HepG2 (cell line): Measurements from ENCODE around the gene LSM3. TPM values are rescaled to one million over a fixed set of nuclear protein-coding genes. Genes with fewer than 3 reads are reported as not detected.

ENCODE experiments used
- FUBP1 ChIP-seq: sonication (generic); formaldehyde crosslinking; IDR thresholded peaks from 2 replicates; pipeline ENCODE4 v1.5.1; 2020; ENCODE audit warnings: missing genetic modification reagents, mild to moderate bottlenecking, borderline replicate concordance
- HNF4G ChIP-seq, 2 experiments: sonication (generic) in 1 of 2; formaldehyde crosslinking in 1 of 2; IDR thresholded peaks; 2 replicates each; pipeline versions ENCODE4 v1.4.0 to v1.6.1; 2011 to 2020; ENCODE audit warnings: borderline replicate concordance in 2 of 2, low read depth in 2 of 2, mild to moderate bottlenecking in 2 of 2, low read length in 1 of 2, missing genetic modification reagents in 1 of 2, moderate library complexity in 1 of 2
- RARA ChIP-seq: IDR thresholded peaks from 2 replicates; pipeline ENCODE4 v1.6.1; 2016; ENCODE audit warnings: missing genetic modification reagents, missing compliant biosample characterization
- SKI ChIP-seq: fragments of 450-650 bp; IDR thresholded peaks from one replicate; pipeline ENCODE4 v1.6.1; 2018; ENCODE audit warnings: mild to moderate bottlenecking; ENCODE audit not compliant: partially characterized antibody
- ZFYVE20 ChIP-seq: sonication (generic); formaldehyde crosslinking; IDR thresholded peaks from 2 replicates; pipeline ENCODE4 v1.8.0; 2023; ENCODE audit warnings: low read depth, mild to moderate bottlenecking, moderate library complexity, missing genetic modification reagents, borderline replicate concordance
- ZNF460 ChIP-seq: sonication (generic); formaldehyde crosslinking; IDR thresholded peaks from 2 replicates; pipeline ENCODE4 v1.5.1; 2020; ENCODE audit warnings: missing genetic modification reagents, mild to moderate bottlenecking, borderline replicate concordance
- ZNF816 ChIP-seq: sonication (generic); formaldehyde crosslinking; IDR thresholded peaks from 2 replicates; pipeline ENCODE4 v1.8.0; 2022; ENCODE audit warnings: missing genetic modification reagents, mild to moderate bottlenecking, borderline replicate concordance
- polyA plus RNA-seq, 8 experiments: library from polyadenylated mRNA; depleted of rRNA in 3 of 8; stranded (reverse) in 7 of 8; unstranded in 1 of 8; fragments of >200 nt; fragmentation: Illumina TruSeq in 4 of 8; extraction: Trizol in 4 of 8; gene quantifications; 2 replicates each; pipeline versions ENCODE4 v1.2.1 to v1.2.3, GENCODE V29; 2011 to 2016; ENCODE audit warnings: low read depth in 4 of 8, missing spikeins in 1 of 8, mixed read lengths in 1 of 8; ENCODE audit not compliant: insufficient read depth in 1 of 8
- total RNA-seq, 5 experiments: library from RNA; depleted of rRNA; stranded (reverse); fragments of >200 nt; fragmentation: Illumina TruSeq; extraction: Trizol; gene quantifications; 2 replicates each; pipeline ENCODE4 v1.2.3, GENCODE V29; 2016; ENCODE audit warnings: low read depth in 1 of 5
- TF ChIP-seq, protein P1 (sequence below): sonication (generic); formaldehyde crosslinking; IDR thresholded peaks from 2 replicates; pipeline ENCODE4 v1.4.0; 2020; ENCODE audit warnings: mild to moderate bottlenecking, missing genetic modification reagents
- TF ChIP-seq, protein P2 (sequence below): sonication (generic); formaldehyde crosslinking; IDR thresholded peaks from 2 replicates; pipeline ENCODE4 v1.4.0; 2020; ENCODE audit warnings: missing genetic modification reagents

LSM3 gene
- total and polyA plus RNA-seq, 2 of the 13 experiments (the other 11 are each of a cell fraction or from before 2014, with no cell fraction given): 5.1 to 19.4 TPM

DNA sequence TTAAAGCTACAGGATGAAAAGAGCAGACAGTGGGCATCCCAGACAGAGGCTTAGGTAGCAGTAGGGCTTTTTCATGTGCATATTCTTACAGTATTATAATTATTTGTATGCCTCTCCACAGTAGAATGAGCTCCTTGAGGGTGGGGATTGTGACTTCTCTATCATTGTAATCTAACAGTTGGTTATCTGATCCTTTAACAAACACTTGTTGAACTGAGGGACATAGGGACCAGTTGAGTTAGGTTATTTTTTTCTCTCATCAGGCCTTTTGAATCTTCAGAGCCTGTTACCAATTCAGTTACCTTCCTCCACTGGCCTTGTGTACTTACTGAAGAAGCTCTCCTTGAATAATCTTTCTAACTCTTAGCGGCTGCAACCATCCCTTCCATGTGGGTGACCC is 1.2 kb downstream of the LSM3 start (continued):
- TF ChIP-seq, protein P1, sequence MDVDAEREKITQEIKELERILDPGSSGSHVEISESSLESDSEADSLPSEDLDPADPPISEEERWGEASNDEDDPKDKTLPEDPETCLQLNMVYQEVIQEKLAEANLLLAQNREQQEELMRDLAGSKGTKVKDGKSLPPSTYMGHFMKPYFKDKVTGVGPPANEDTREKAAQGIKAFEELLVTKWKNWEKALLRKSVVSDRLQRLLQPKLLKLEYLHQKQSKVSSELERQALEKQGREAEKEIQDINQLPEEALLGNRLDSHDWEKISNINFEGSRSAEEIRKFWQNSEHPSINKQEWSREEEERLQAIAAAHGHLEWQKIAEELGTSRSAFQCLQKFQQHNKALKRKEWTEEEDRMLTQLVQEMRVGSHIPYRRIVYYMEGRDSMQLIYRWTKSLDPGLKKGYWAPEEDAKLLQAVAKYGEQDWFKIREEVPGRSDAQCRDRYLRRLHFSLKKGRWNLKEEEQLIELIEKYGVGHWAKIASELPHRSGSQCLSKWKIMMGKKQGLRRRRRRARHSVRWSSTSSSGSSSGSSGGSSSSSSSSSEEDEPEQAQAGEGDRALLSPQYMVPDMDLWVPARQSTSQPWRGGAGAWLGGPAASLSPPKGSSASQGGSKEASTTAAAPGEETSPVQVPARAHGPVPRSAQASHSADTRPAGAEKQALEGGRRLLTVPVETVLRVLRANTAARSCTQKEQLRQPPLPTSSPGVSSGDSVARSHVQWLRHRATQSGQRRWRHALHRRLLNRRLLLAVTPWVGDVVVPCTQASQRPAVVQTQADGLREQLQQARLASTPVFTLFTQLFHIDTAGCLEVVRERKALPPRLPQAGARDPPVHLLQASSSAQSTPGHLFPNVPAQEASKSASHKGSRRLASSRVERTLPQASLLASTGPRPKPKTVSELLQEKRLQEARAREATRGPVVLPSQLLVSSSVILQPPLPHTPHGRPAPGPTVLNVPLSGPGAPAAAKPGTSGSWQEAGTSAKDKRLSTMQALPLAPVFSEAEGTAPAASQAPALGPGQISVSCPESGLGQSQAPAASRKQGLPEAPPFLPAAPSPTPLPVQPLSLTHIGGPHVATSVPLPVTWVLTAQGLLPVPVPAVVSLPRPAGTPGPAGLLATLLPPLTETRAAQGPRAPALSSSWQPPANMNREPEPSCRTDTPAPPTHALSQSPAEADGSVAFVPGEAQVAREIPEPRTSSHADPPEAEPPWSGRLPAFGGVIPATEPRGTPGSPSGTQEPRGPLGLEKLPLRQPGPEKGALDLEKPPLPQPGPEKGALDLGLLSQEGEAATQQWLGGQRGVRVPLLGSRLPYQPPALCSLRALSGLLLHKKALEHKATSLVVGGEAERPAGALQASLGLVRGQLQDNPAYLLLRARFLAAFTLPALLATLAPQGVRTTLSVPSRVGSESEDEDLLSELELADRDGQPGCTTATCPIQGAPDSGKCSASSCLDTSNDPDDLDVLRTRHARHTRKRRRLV: no peak
- TF ChIP-seq ZNF460 (CRISPR knock-in tag) (no peak), ZNF816 (CRISPR knock-in tag) (no peak), RARA (CRISPR knock-in tag) (no peak), SKI (no peak), ZFYVE20 (CRISPR knock-in tag) (no peak), HNF4G (IDR thresholded peaks at IDR 0.05; ENCODE audit: borderline replicate concordance, low read depth, low read length) (no peak), HNF4G (CRISPR knock-in tag; IDR thresholded peaks at IDR 0.05; ENCODE audit: borderline replicate concordance, low read depth) (no peak), FUBP1 (CRISPR knock-in tag) (no peak)
- TF ChIP-seq, protein P2, sequence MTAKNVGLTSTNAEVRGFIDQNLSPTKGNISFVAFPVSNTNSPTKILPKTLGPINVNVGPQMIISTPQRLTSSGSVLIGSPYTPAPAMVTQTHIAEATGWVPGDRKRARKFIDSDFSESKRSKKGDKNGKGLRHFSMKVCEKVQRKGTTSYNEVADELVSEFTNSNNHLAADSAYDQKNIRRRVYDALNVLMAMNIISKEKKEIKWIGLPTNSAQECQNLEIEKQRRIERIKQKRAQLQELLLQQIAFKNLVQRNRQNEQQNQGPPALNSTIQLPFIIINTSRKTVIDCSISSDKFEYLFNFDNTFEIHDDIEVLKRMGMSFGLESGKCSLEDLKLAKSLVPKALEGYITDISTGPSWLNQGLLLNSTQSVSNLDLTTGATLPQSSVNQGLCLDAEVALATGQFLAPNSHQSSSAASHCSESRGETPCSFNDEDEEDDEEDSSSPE (CRISPR knock-in tag): no peak
- TF ChIP-seq, all 625 proteins: peak for 0
